Glomerular visceral epithelial cell (primary cell): ENCODE data around the gene CMTM4.
"Not testable (repeated sequence)": the region's sequence is repeated elsewhere in the genome, so short reads cannot be mapped to it uniquely, and the experiment has no call there.

Source experiments
- DNase-seq: peaks from one replicate; pipeline ENCODE4 v3.0.0-alpha.2; 2016; ENCODE audit errors: extremely low spot score

CMTM4 gene

GRCh38 chr16:66616169-66616568 lies 80.4 kb downstream of the CMTM4 start:
- no peak for DNase-seq

GRCh38 chr16:66614161-66614802 lies 82.3 kb downstream of the CMTM4 start:
- DNase-seq = no peak

GRCh38 chr16:66612422-66612821 lies 84.1 kb downstream of the CMTM4 start:
- DNase-seq = no peak

DNA sequence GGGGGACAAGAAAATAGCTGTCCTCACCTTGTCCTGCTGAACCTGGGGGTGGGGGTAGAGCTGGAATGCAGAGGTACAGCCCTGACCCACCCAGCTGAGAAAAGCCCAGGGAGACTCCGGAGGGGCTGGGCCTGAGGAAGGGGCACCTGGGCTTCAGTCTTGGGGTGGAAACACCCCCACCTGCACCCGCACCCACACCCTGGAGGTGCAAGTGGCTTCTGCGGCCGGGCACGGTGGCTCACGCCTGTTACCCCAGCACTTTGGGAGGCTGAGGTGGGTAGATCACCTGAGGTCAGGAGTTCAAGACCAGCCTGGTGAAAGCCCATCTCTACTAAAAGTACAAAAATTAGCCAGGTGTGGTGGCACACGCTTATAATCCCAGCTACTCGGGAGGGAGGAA lies 84.6 kb downstream of the CMTM4 start:
- not testable (repeated sequence) for DNase-seq

DNA sequence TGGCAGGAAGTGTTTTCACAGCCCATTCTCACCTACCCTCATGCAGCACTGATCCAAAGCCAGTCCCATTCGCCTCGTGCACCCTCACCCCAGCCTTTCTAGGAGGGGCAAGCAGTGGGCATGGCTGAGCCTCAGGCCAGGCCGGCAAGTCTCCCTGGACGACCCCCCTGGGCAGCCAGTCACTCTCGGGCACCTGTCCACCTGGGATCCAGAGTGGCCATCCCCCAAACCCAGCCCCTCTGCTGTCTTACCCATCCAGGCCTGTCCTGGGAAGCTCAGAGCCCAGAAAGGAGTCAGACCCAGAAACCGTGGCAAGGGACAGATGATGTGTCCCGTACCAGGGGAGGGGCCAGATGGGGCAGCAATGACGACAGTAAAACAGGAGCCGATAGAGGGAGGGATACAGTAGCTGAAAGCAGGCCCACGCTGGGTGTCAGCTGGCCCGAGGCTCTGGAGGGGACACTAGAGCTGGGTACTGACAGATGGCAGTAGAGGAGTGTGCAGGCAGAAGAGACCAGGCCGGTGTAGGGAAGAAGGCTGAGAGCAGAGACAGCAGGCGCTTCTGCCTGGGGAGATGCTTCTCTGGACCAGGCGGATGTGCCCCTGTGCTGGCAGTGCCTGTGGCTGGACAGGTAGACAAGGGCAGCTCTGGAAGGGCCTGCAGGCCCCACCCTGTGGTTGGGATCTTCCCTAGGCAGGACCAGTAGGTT lies 86.3 kb downstream of the CMTM4 start:
- DNase-seq = no peak

GRCh38 chr16:66609139-66609510 lies 87.4 kb downstream of the CMTM4 start:
- no peak for DNase-seq

DNA sequence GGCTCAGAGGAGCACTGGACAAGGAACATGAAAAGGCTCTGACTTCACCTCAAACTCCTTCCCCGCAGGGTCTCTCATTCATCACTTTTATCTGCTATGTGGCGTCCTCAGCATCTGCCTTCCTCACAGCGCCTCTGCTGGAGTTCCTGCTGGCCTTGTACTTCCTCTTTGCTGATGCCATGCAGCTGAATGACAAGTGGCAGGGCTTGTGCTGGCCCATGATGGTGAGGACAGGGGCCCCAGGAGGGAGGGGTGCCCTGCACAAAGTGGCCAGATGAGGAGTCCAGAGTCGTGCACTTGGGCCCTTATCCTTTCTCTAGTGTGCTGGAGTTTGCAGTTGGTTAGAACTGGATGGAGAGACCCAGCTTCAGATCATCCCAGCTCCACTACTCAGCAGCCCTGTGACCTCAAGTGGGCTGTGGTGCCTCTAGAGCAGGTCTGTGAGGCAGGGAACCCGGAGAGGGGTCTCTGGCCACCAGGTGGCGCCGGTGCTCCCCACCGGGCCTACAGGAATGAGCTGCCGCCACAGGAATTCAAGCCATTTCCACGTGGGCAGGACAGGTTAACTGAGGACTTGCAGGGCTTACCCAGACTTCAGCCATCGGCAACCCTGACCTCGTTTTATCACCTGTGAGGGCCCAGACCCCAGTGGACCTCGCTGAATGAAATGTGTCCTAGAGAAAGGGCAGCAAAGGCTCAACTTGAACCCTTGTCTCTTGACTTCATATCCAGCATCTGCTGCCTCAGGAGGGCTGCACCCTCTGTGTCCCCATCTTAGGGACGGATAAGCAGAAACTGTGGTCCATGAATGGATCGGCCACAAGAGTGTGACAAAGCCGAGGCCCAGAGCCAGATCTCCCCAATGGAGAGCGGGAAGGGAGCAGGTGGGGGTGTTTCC lies 88.1 kb downstream of the CMTM4 start:
- peak; percentile 93 for DNase-seq

GRCh38 chr16:66605979-66606751 lies 90.4 kb downstream of the CMTM4 start:
- DNase-seq = no peak

DNA sequence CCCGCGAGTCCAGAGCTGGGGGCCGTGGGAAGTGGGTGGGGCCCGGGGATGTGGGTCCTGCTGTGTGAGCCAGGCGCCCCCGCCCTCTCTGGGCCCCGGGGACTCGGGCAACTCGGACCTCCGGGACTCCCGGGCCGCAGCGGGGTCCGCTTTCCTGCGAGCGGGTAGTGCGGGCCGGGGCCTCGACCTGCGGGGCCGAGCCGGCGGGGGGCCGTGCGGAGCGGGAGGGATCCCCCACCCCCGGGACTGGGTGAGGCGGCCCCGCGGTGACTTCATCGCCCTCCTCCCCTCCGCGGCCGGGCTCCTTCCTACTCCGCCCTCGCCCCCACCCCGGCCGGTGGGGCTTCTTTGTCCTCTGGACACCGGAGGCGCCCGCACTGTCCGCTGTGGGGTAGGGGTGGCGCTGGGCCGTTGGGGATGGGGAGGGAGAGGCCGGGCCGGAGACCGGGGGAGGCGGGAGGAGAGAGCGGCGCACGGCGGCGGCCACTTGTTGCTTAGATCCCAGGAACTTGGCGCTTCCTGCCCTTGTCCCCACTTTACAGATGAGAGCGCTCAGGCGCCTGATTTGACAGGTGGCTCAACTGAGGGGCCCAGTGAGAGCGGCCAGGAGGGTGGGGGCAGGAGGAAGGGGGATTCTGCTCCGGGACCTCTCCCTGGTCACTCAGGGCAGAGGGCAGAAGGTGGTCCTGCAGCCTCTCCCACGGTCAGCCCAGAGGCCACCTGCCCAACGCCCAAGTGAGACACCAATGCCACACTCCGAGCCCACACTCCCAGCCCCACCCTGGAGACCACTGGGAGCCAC lies 91.2 kb downstream of the CMTM4 start:
- DNase-seq = peak; percentile 56

DNA sequence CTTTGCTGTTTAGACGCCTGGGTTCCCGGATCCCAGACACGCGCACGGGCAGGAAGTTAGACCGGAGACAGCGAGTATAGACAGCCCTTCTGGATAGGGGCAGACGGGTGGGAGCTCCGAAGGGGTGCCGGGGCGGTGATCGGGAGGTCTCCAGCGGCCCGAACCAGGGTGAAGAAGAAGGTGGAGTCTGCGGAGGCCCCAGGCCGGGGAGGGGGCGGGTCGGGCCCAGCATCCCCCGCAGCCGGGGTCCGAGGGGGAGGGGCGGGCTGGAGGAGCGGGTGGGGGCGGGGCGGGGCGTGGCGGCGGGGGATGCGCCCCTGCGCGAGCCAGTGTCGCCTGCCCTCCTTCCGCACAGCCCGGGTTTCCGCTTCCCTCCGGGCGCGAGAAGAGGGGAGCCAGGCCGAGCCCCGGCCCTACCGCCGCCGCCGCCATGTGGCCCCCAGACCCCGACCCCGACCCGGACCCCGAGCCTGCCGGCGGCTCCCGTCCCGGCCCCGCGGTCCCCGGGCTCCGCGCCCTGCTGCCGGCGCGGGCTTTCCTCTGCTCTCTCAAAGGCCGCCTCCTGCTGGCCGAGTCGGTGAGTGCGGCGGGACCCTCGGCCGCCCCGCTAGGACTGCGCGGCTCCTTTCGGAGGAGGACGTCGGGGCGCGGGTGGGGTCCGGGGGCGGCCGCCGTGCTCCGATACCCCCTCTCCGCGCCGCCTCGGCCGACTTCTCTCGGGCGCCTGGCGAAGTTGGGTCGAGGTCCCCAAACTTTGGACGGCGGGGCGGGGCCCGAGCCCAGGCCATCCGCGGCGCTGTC lies 92.0 kb downstream of the CMTM4 start, which contains the start of gene CMTM3:
Gene CMTM3, plus strand, starts transcription at position 329 of the 801 bp plus-strand sequence. Its CDS starts 102 bp downstream, at position 431.
- peak; percentile 70 for DNase-seq

GRCh38 chr16:66603537-66604375 lies 92.8 kb downstream of the CMTM4 start:
- peak; percentile 71 for DNase-seq

DNA sequence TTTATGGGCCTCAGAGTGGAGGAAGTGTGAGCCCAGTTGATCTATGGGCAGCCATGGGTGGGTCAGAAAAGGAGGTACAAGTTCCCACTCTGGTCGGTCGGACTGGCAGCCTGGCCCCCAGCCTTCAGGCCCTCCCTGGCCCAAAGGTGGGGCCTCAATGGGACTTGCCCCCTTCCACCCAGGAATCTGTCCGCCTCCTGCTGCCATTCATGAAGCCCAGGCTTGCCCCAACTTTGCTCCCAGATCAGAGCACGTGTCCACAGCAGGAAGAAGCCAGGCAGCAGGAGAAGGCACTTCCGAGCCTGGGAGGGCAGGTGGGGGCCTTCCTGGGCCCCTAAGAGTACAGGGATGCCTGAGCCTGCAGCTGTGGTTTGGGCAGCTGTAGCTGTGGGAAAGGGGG lies 95.1 kb downstream of the CMTM4 start:
- DNase-seq = no peak

GRCh38 chr16:66600477-66600876 lies 96.1 kb downstream of the CMTM4 start:
- no peak for DNase-seq

DNA sequence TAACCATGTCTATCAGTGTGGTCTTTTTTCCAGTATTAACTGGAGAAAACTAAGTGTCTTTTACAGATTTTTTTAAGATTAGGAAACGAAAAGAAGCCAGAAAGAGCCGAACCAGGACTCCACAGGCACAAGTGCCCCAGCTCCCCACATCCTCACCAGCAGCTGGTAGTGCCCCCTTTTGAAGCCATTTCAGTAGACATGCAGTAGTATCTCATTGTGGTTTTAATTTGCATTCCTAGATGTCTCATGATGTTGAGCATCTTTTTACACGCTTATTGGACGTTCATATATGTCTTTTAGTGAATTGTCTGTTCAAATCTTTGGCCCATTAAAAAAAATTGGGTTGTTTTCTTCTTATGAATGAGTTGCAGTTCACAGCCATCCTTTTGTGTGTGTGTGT lies 96.8 kb downstream of the CMTM4 start:
- DNase-seq = no peak

- no peak for DNase-seq
These were observed 98.4 kb downstream of the CMTM4 start for GRCh38 chr16:66598111-66598510.

- no peak for DNase-seq
These were observed 99.3 kb downstream of the CMTM4 start for GRCh38 chr16:66596986-66597848.

DNA sequence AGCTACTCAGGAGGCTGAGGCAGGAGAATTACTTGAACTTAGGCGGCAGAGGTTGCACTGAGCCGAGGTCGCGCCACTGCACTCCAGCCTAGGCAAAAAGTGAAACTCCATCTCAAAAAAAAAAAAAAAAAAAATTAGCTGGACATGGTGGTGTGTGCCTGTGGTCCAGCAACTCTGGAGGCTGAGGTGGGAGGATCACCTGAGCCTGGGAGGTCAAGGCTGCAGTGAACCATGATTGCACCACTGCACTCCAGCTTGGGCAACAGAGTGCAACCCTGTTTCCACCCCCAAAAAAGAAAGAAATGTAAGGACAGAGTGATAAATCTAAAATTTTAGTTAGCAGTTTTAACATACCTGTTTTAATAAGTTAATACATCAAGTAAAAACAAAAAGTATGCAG lies 100.0 kb downstream of the CMTM4 start:
- DNase-seq = not testable (repeated sequence)

GRCh38 chr16:66594739-66595138 lies 101.8 kb downstream of the CMTM4 start:
- DNase-seq = no peak
